ENCODE results near the gene KLHL29.

Gene KLHL29

DNA sequence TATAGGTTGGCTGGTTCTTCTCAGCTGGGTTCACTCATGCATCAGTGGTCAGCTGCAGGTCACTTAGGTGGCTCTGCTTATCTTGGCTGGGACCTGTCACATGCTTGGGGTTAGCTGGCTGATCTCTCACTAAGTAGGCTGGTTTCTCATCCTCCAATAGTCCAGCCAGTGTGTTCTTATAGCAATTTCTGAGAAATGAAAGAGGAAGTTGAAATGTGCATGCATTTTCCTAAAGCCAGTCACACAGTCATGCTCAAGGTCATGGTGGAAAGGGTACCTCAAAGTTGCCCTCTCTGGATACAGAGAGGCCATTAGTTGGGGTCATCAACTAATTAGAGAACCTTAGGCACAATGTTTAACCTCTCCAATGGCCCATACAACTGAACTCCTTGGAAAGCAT, 64.4 kb downstream of the KLHL29 start:
- DNase-seq (ENCODE audit: low read depth), result no peak

DNA sequence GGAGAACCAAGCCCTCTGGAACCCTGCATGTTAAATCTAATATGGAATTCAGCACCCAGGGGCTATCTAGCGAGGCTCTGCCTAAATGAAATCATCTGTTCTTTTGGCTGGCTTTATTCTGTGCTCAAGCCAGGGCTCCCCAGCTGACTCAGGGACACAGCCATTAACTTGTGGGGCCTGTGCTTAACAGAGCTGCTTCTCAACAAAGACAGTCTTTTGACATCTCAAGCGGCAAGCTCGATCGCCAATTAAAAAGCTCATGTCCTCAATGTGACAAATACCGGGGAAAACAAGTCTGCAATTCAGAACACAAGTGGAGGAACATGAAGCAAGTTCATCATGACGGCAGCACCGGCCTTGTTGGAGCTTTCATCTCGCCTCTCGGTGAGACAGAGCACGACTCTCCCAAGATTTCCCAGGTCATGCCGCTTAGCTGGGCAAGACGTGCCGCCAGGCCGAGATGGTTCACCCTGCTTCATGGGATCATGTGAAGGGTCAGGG, 64.9 kb downstream of the KLHL29 start:
- no peak for DNase-seq (ENCODE audit: low read depth)

- no peak for DNase-seq (ENCODE audit: low read depth)
Observed at GRCh38 chr2:23452372-23452771, 67.4 kb downstream of the KLHL29 start.

GRCh38 chr2:23452853-23453420, 68.0 kb downstream of the KLHL29 start:
- DNase-seq (ENCODE audit: low read depth), result no peak

- no peak for DNase-seq (ENCODE audit: low read depth)
Observed at GRCh38 chr2:23453432-23453831, 68.5 kb downstream of the KLHL29 start.

DNA sequence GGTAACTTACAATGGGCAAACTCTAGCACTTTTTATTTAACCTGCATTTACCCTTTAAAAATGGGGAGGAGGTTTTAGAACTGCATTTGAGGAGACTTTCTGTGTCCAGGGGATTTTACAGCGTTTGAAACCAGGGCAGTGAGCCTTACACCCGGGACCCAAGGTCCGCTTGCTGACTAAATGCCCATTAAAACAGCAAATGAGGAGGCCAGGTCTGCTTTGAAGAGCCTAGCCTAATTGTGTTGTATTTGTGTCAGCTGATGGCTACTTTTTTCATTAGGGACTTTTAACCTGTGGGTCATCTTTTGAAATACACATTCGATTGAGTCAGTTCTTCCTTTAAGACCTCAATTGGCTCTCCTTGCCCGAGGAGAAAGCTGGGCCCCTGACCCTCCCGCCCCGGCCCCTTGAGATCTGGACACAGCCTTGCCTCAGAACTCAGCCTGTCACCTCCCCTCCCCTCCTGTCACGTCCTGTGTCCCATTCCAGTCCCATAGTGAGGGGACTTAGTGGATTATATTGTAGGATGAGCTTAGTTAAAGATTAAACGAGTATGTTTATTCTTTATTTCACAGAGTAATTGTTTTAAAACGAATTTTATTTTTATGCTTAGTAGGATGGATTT, 69.0 kb downstream of the KLHL29 start:
- no peak for DNase-seq (ENCODE audit: low read depth)

- no peak for DNase-seq (ENCODE audit: low read depth)
Observed at GRCh38 chr2:23454501-23455120, 69.6 kb downstream of the KLHL29 start.

- DNase-seq (ENCODE audit: low read depth), result no peak
Observed at GRCh38 chr2:23456396-23456795, 71.4 kb downstream of the KLHL29 start.

DNA sequence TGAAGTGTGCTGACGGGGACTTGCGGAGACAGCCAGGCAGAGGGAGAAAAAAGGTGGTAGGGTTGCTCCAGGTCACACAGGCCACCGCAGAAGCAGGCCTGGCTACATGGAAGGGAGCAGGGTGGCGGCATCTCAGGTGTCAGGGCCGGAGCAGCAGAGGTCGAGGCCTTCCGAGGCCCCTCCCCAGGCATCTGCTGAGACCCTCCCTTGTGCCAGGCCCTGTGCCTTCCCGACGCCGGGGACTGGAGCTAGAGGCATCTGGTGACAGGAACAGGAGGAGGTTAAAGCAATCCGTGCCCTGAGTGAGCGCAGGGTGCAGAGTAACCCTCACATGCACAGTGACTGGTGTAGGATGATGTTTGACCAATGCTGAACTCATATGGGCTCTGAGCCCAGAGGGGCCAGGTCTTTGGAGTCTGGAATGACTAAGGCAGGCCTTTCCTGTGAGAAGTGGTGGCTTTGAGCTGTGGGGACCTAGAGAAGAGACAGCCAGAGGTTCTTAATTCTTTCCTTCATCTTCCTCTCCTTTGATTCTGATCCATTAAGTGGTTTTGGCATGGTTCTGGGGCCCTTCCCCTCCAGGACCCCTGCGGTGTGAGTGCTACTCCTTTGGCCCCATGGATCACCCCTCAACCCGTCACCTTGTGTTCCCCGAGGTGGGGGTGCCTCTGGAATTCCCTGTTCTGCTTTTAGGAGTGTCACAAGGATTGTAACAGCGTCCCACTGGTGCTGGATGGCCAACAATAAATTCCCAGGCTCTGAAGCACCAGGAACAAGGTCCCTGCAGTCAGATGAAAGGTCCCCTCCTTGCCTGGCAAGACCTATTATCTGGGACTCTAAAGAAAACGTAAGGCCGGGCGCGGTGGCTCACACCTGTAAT, 72.1 kb downstream of the KLHL29 start:
- no peak for DNase-seq (ENCODE audit: low read depth)

GRCh38 chr2:23457990-23458682, 73.2 kb downstream of the KLHL29 start:
- no peak for DNase-seq (ENCODE audit: low read depth)

GRCh38 chr2:23459032-23459431, 74.1 kb downstream of the KLHL29 start:
- no peak for DNase-seq (ENCODE audit: low read depth)

GRCh38 chr2:23460228-23460627, 75.2 kb downstream of the KLHL29 start:
- DNase-seq (ENCODE audit: low read depth), result no peak

DNA sequence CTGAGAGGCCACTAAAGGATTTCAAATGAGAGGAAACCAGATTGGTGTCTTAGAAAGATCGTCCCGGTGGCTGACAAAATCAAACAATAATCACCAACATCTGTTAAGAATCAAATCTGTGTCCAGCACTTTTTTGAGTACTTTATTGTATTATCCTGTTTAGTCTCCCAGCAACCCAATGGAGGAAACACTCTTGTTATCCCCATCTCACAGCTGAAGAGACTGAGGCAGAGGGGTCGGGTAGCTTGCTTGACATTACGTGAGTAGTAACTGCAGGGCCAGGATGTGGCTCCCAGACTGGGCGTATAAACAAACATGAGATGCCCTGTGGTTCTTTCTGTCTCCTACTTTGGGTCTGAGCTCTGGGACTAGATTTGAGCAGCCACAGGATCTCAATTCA, 76.0 kb downstream of the KLHL29 start:
- no peak for DNase-seq (ENCODE audit: low read depth)

DNA sequence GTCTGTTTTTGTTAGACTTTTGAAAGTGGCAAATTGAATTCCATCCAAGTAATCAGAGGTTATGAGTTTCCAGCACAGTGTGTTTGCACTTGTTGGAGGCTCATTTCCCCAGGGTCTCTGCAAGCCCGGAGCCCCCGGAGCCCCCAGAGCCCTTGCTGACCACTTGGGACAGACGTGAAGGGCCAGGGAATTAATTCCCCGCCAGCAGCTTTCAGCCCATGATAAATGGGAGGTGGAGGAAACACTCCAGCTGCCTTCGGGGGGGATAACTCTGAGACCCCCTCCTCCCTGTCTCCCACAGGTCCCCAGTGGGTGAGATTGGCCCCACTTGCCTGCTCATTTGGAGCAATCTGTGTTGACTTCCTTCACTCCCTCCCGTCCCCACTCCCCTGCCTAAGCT, 79.2 kb downstream of the KLHL29 start:
- no peak for DNase-seq (ENCODE audit: low read depth)

DNA sequence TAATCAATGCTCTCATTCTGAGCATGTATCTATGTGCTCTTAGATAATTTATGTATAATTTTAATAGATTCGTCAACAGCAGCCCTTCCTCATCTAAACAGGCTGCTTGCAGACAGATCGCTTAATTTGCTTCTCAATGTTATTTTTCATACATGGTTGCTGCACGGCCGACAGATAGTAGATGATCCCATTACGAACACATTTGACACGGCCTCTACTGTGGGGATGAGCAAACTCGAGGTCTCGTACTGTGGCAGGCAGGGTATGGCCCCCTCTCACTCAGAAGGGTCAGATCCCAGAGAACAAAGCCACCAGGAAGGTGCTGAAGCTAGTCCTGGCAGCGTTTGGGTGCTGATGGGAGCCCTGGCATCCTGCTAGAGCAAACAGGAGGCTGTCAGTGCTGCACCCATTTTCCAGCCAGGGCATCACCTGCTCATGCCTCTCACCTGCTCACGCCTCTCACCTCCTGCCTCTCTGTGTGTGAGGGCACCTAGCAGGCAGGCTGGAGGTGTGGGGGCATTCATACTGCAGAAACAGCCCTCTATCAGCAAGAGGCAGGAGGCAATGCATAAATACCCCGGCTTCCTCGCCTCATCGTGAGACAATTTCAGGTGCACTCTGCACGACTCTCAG, 80.0 kb downstream of the KLHL29 start:
- DNase-seq (ENCODE audit: low read depth), result no peak

GRCh38 chr2:23465936-23466335, 81.0 kb downstream of the KLHL29 start:
- DNase-seq (ENCODE audit: low read depth), result no peak

DNA sequence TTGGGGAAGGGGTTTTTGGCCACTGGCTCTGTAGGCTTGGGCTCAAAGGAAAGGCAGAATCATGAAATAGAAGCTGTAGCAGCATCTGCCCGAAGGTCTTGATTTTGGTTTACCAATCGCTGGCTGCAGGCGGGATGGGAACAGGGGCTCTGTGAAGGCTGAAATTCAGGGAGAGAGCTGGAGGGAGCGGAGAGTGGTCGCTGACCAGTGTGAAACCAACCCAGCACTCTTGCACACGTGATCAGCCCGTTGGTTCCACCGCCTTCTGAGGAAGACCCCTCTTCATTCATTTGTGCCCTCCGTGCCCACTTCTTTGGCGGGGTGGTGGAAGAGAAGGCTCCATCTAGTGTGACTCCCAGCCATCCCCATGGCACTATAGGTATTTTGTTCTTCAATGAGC, 82.6 kb downstream of the KLHL29 start:
- no peak for DNase-seq (ENCODE audit: low read depth)

DNA sequence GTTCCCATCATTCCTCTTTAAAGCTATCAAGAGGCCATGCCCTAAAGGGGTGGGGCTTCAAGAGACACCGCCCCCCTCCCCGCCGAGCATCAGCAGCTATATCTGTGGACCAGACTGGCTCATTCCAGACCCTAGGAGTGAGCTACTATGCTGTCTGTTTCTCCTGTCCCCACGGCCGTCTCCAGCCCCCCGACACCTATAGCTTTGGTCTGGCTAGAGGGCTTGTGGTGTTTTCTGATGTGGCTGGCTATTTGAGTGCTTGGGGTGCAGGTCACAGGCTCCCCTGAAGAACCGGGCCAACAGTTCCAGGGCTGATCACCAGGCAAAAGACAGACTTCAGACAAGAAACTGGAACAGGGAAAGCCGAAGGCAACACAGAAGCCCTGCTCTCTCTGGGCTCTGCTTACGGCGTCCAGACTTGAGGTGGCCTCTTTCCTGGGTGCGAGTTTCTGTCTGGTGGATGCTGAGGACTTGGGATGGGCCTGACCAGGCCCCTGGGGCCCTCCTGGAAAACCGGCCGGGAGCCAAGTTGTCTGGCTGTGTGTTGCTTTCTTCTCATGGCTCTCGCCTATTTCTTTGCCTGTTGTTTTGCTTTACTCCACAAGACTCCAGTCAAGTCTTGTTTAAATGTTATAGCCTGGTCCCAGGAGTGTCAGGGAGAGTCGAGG, 83.6 kb downstream of the KLHL29 start:
- DNase-seq (ENCODE audit: low read depth), result no peak

DNA sequence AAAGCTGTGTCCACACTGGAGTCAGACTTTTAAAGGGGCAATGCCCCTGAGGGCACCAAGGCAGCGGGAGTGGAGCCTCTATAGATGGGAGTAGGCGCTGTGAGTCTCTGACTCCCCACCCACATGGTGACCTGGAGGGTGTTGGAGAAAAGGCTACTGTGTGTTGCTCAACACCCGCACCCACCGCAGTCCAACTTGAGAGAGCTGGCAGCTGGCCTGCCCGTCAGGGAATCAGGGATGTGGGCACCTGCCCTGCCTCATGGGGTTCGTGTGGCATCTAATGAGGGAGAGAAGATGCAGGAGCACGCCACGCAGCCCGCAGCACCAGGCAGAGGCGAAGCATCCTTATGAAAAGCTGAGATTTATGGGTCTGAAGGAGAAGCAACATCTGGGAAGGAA, 84.2 kb downstream of the KLHL29 start:
- DNase-seq (ENCODE audit: low read depth), result no peak

- no peak for DNase-seq (ENCODE audit: low read depth)
Observed at GRCh38 chr2:23475036-23475435, 90.1 kb downstream of the KLHL29 start.

GRCh38 chr2:23475473-23475872, 90.5 kb downstream of the KLHL29 start:
- no peak for DNase-seq (ENCODE audit: low read depth)

Measured in T-helper 22 cell (primary cell).